Keratinocyte (primary cell): ENCODE data around the gene SLC9A3. TPM values are rescaled to one million over a fixed set of nuclear protein-coding genes. Genes with fewer than 3 reads are reported as not detected.

Experiments used
- DNase-seq: peaks from one replicate; pipeline ENCODE4 v3.0.0-alpha.2; 2011; ENCODE audit warnings: low read depth, missing footprints, low spot score
- FAIRE-seq: peaks from 2 replicates; lab custom pipeline; 2011; peaks lifted over from hg19 to GRCh38; lab: Jason Lieb, UNC
- H2AFZ ChIP-seq: 2 replicates; pipeline ENCODE4 v1.6.0; 2012; ENCODE audit warnings: low read length, control low read depth, inconsistent platforms; ENCODE audit not compliant: control insufficient read depth
- H3K27ac ChIP-seq: 2 replicates; pipeline ENCODE4 v1.5.1; 2011; ENCODE audit warnings: low read length; ENCODE audit not compliant: control insufficient read depth, insufficient read depth
- H3K27me3 ChIP-seq: 3 replicates; pipeline ENCODE4 v1.6.0; 2011; ENCODE audit warnings: low read length; ENCODE audit not compliant: control insufficient read depth, insufficient read depth; ENCODE audit errors: extremely low read depth
- H3K36me3 ChIP-seq, 2 experiments: 2 replicates in 1 of 2; 3 replicates in 1 of 2; pipeline ENCODE4 v1.5.1; 2011; ENCODE audit warnings: low read length in 2 of 2, mild to moderate bottlenecking in 1 of 2; ENCODE audit not compliant: control insufficient read depth in 2 of 2, insufficient read depth in 2 of 2; ENCODE audit errors: extremely low read depth in 1 of 2
- H3K4me1 ChIP-seq: 3 replicates; pipeline ENCODE4 v1.5.1; 2011; ENCODE audit warnings: low read length; ENCODE audit not compliant: control insufficient read depth, insufficient read depth; ENCODE audit errors: extremely low read depth
- H3K4me2 ChIP-seq: 3 replicates; pipeline ENCODE4 v1.6.0; 2011; ENCODE audit warnings: low read depth, low read length; ENCODE audit not compliant: control insufficient read depth, insufficient read depth; ENCODE audit errors: extremely low read depth
- H3K4me3 ChIP-seq, 3 experiments: fragments of 200-600 bp in 1 of 3; sonication (generic) in 1 of 3; 2 replicates in 2 of 3; 3 replicates in 1 of 3; pipeline ENCODE4 v1.5.1; 2011 to 2016; ENCODE audit warnings: low read length in 3 of 3, mild to moderate bottlenecking in 3 of 3, control low read depth in 2 of 3, inconsistent platforms in 1 of 3, low read depth in 1 of 3, mixed read lengths in 1 of 3, mixed run types in 1 of 3, moderate library complexity in 1 of 3; ENCODE audit not compliant: control insufficient read depth in 2 of 3, insufficient read depth in 2 of 3; ENCODE audit errors: extremely low read depth in 1 of 3
- H3K79me2 ChIP-seq: 2 replicates; pipeline ENCODE4 v1.6.0; 2012; ENCODE audit warnings: low read length; ENCODE audit not compliant: control insufficient read depth, insufficient read depth
- H3K9ac ChIP-seq: 3 replicates; pipeline ENCODE4 v1.6.0; 2011; ENCODE audit warnings: low read length; ENCODE audit not compliant: control insufficient read depth, insufficient read depth; ENCODE audit errors: extremely low read depth
- H3K9me1 ChIP-seq: 3 replicates; pipeline ENCODE4 v1.6.0; 2011; ENCODE audit warnings: low read length; ENCODE audit not compliant: control insufficient read depth, insufficient read depth; ENCODE audit errors: extremely low read depth
- H3K9me3 ChIP-seq: 2 replicates; pipeline ENCODE4 v1.5.1; 2012; ENCODE audit warnings: low read depth, low read length; ENCODE audit not compliant: control insufficient read depth
- H4K20me1 ChIP-seq: 3 replicates; pipeline ENCODE4 v1.6.0; 2011; ENCODE audit warnings: low read length; ENCODE audit not compliant: control insufficient read depth, insufficient read depth; ENCODE audit errors: extremely low read depth
- CTCF ChIP-seq, 3 experiments: IDR thresholded peaks in 1 of 3; conservative IDR thresholded peaks in 1 of 3; optimal IDR thresholded peaks in 1 of 3; 2 replicates in 2 of 3; 3 replicates in 1 of 3; pipeline versions ENCODE3 to v1.5.1; 2011; ENCODE audit warnings: low read length in 3 of 3, mild to moderate bottlenecking in 3 of 3, moderate library complexity in 2 of 3, control low read depth in 1 of 3, inconsistent platforms in 1 of 3; ENCODE audit not compliant: insufficient read depth in 2 of 3; ENCODE audit errors: extremely low read depth in 1 of 3
- EZH2 ChIP-seq: IDR thresholded peaks from one replicate; pipeline ENCODE4 v1.6.1; 2012; ENCODE audit warnings: inconsistent platforms, mild to moderate bottlenecking, low read length, moderate library complexity
- dilution Hi-C: fragments of 300-500 bp; cut with MboI; formaldehyde crosslinking; loops from one replicate; pipeline ENCODE4 v1.7.0; 2020; ENCODE audit warnings: low sequenced_read_pairs; ENCODE audit not compliant: extremely low pct_ligation_motif_present
- polyA plus RNA-seq, 5 experiments: library from polyadenylated mRNA; depleted of rRNA in 3 of 5; stranded (reverse) in 3 of 5; stranded (forward) in 1 of 5; unstranded in 1 of 5; fragments of >200 nt; gene quantifications; 1 replicate in 1 of 5; 2 replicates in 3 of 5; 3 replicates in 1 of 5; pipeline versions ENCODE4 v1.2.1 to v1.2.3, GENCODE V29; 2011 to 2012; ENCODE audit warnings: missing spikeins in 2 of 5, low read depth in 1 of 5, low replicate concordance in 1 of 5

The SLC9A3 gene
- polyA plus RNA-seq, 1 donor (not counting 4 experiments of a cell fraction or from before 2014, with no cell fraction given), result 0.55 TPM

- no peak overlapping the region for H2AFZ ChIP-seq
- DNase-seq (no peak), FAIRE-seq (no peak)
- peaks cover 7% of the 10 kb centered on the region for H3K27me3 ChIP-seq
- H3K36me3 ChIP-seq, result no peaks in the 10 kb centered on the region
- peaks cover 1% of the 10 kb centered on the region for H3K9me3 ChIP-seq
- no peak overlapping the region for H3K4me3 ChIP-seq
- no peaks in the 10 kb centered on the region for H4K20me1 ChIP-seq
- H3K4me2 ChIP-seq, result no peak overlapping the region
- H3K9me1 ChIP-seq, result no peaks in the 10 kb centered on the region
- H3K79me2 ChIP-seq, result no peaks in the 10 kb centered on the region
- no peak overlapping the region for H3K9ac ChIP-seq
- dilution Hi-C loops, result no loop called here
- TF ChIP-seq CTCF (optimal IDR thresholded peaks at IDR 0.05 in 1 of 3, IDR thresholded peaks at IDR 0.05 in 1 of 3, conservative IDR thresholded peaks at IDR 0.05 in 1 of 3; ENCODE audit: extremely low read depth in 1 of 3, insufficient read depth in 2 of 3, low read length in 3 of 3) (no peak), EZH2 (no peak)
- no peak overlapping the region for H3K27ac ChIP-seq
- H3K4me1 ChIP-seq, result no peaks in the 10 kb centered on the region
These were observed 47.5 kb upstream of the SLC9A3 start for GRCh38 chr5:571791-572190.

GRCh38 chr5:570886-571285, 46.6 kb upstream of the SLC9A3 start:
- Histone ChIP-seq H3K9me1 (no peaks in the 10 kb centered on the region), H3K9me3 (peaks cover 1% of the 10 kb centered on the region), H3K27me3 (peaks cover 13% of the 10 kb centered on the region), H2AFZ (no peak overlapping the region), H3K79me2 (no peaks in the 10 kb centered on the region), H3K4me1 (peaks cover 4% of the 10 kb centered on the region), H3K9ac (no peak overlapping the region), H3K4me3 (no peak overlapping the region), H4K20me1 (no peaks in the 10 kb centered on the region), H3K4me2 (no peak overlapping the region), H3K27ac (no peak overlapping the region), H3K36me3 (no peaks in the 10 kb centered on the region)
- FAIRE-seq (no peak), DNase-seq (no peak)
- no peak for TF ChIP-seq EZH2
- dilution Hi-C loops, result no loop called here

- H3K36me3 ChIP-seq, result no peaks in the 10 kb centered on the region
- H3K9me3 ChIP-seq, result no peaks in the 10 kb centered on the region
- TF ChIP-seq EZH2, result no peak
- no peak for TF ChIP-seq CTCF (optimal IDR thresholded peaks at IDR 0.05 in 1 of 3, IDR thresholded peaks at IDR 0.05 in 1 of 3, conservative IDR thresholded peaks at IDR 0.05 in 1 of 3; ENCODE audit: extremely low read depth in 1 of 3, insufficient read depth in 2 of 3, low read length in 3 of 3)
- dilution Hi-C loops, result no loop called here
- H2AFZ ChIP-seq, result no peak overlapping the region
- no peak overlapping the region for H3K9ac ChIP-seq
- H4K20me1 ChIP-seq, result no peaks in the 10 kb centered on the region
- no peaks in the 10 kb centered on the region for H3K79me2 ChIP-seq
- H3K4me1 ChIP-seq, result peaks cover 5% of the 10 kb centered on the region
- no peak overlapping the region for H3K4me3 ChIP-seq
- no peak overlapping the region for H3K4me2 ChIP-seq
- no peaks in the 10 kb centered on the region for H3K9me1 ChIP-seq
- H3K27ac ChIP-seq, result no peak overlapping the region
- H3K27me3 ChIP-seq, result peaks cover 18% of the 10 kb centered on the region
- no peak for DNase-seq
- FAIRE-seq, result no peak
These were observed 46.2 kb upstream of the SLC9A3 start for GRCh38 chr5:570446-570845.
